AG10803 (cell line): ENCODE data around the gene PKP1.

Source experiments
- DNase-seq: peaks from one replicate; pipeline ENCODE4 v3.0.0; 2010; ENCODE audit warnings: low read depth
- H3K4me3 ChIP-seq: 2 replicates; pipeline ENCODE4 v1.5.1; 2011; ENCODE audit warnings: mild to moderate bottlenecking, low read length, control low read depth
- TF ChIP-seq, protein P1 (sequence below): conservative IDR thresholded peaks from 2 replicates; pipeline ENCODE4 v1.5.1; 2011; ENCODE audit warnings: mild to moderate bottlenecking, low read length, control low read depth, inconsistent platforms

Gene PKP1

DNA sequence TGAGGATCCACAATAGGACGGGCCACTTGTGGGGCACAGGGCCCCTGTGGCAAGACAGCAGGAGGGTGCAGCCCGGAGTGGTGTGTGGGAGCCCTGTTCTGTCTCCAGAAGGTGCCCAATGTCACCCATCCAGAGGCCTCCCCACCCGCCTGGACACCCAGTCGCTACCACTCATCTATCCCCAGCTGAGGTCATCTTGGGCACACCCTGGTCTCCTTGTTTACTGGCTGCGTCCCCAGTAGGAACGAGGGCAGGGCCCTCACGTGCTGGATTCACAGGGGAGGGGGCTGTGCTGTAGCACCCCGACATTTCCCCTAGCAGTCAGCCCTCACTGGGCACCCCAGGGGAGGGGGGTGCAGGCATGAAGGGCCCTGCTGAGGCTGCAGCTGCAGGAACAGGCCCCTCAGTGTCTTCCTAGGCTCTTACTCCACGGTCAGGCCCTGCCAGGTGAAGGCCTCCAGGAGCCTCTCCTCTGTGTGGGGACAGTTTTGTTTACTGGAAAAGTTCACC, 96.5 kb downstream of the PKP1 start:
- TF ChIP-seq, protein P1, sequence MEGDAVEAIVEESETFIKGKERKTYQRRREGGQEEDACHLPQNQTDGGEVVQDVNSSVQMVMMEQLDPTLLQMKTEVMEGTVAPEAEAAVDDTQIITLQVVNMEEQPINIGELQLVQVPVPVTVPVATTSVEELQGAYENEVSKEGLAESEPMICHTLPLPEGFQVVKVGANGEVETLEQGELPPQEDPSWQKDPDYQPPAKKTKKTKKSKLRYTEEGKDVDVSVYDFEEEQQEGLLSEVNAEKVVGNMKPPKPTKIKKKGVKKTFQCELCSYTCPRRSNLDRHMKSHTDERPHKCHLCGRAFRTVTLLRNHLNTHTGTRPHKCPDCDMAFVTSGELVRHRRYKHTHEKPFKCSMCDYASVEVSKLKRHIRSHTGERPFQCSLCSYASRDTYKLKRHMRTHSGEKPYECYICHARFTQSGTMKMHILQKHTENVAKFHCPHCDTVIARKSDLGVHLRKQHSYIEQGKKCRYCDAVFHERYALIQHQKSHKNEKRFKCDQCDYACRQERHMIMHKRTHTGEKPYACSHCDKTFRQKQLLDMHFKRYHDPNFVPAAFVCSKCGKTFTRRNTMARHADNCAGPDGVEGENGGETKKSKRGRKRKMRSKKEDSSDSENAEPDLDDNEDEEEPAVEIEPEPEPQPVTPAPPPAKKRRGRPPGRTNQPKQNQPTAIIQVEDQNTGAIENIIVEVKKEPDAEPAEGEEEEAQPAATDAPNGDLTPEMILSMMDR, result no peak
- no peak overlapping the region for H3K4me3 ChIP-seq
- no peak for DNase-seq

DNA sequence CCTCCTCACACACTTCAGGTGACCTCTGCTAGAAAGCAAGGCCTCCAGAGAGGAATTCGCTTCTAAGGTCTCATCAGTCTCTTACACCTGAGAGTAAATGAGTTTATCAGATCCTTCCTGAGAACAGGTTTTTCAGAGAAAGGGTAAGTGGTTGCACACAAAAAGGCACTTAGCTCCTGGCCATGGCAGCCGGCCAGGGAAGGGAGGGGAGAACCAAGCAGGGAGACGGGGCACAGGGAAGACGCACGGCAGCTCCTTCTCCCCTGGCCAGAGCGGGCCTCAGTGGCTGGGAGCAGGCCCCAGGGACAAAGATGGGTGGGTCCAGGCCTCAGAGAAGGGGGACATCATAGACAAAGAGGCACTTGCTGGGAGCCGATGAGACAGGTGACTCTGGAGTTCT, 97.8 kb downstream of the PKP1 start:
- TF ChIP-seq, protein P1, result no peak
- H3K4me3 ChIP-seq, result no peak overlapping the region
- DNase-seq, result no peak
